Esophagus muscularis mucosa (tissue), 3 donors: Measurements from ENCODE around the gene PAEP.

Experiments used
- CTCF ChIP-seq, 3 experiments: fragments of 200-600 bp in 2 of 3; fragments of 450-650 bp in 1 of 3; sonication (generic) in 2 of 3; IDR thresholded peaks; one replicate each; pipeline ENCODE4 v1.5.1; 2017 to 2019; ENCODE audit warnings: antibody characterized with exemption in 3 of 3, mild to moderate bottlenecking in 2 of 3, moderate library complexity in 1 of 3
- POLR2A ChIP-seq: fragments of 450-650 bp; IDR thresholded peaks from one replicate; pipeline ENCODE4 v1.6.1; 2017; ENCODE audit warnings: antibody characterized with exemption, moderate library complexity, mild to moderate bottlenecking, low read depth

- no peak for TF ChIP-seq CTCF (IDR thresholded peaks at IDR 0.05)
- TF ChIP-seq POLR2A: no peak
These were observed 28.4 kb upstream of the PAEP start for GRCh38 chr9:135533113-135533512.
